GM19035 (cell line): Measurements from ENCODE around the gene PKMYT1.

Source experiments
- ATAC-seq: cut with Tn5 transposase; IDR thresholded peaks from one replicate; pipeline ENCODE4 v1.9.1; 2021; ENCODE audit not compliant: unreplicated experiment

Gene PKMYT1

GRCh38 chr16:3000540-3000939 is 20.3 kb upstream of the PKMYT1 start:
- ATAC-seq: no peak

GRCh38 chr16:2999929-3000328 is 19.7 kb upstream of the PKMYT1 start:
- no peak for ATAC-seq

- no peak for ATAC-seq
Measured at GRCh38 chr16:2996298-2996697, 16.1 kb upstream of the PKMYT1 start.

- ATAC-seq: no peak
Measured at GRCh38 chr16:2992383-2993081, 12.3 kb upstream of the PKMYT1 start.

- no peak for ATAC-seq
Measured at GRCh38 chr16:2991566-2992261, 11.5 kb upstream of the PKMYT1 start.

GRCh38 chr16:2990891-2991290 is 10.6 kb upstream of the PKMYT1 start:
- ATAC-seq: no peak

- no peak for ATAC-seq
Measured at GRCh38 chr16:2988590-2989099, 8.4 kb upstream of the PKMYT1 start.

GRCh38 chr16:2987833-2988232 is 7.6 kb upstream of the PKMYT1 start:
- no peak for ATAC-seq

- ATAC-seq: no peak
Measured at GRCh38 chr16:2987286-2987685, 7.0 kb upstream of the PKMYT1 start.

- ATAC-seq: no peak
Measured at GRCh38 chr16:2986623-2987188, 6.5 kb upstream of the PKMYT1 start.

- ATAC-seq: no peak
Measured at GRCh38 chr16:2985893-2986355, 5.7 kb upstream of the PKMYT1 start.

GRCh38 chr16:2985462-2985861 is 5.2 kb upstream of the PKMYT1 start:
- ATAC-seq: no peak

GRCh38 chr16:2983706-2984136 is 3.5 kb upstream of the PKMYT1 start:
- no peak for ATAC-seq

GRCh38 chr16:2982402-2982801 is 2.2 kb upstream of the PKMYT1 start:
- ATAC-seq: no peak

GRCh38 chr16:2981899-2982250 is 1.6 kb upstream of the PKMYT1 start:
- no peak for ATAC-seq

GRCh38 chr16:2981177-2981898 is 1.1 kb upstream of the PKMYT1 start:
- ATAC-seq: no peak

GRCh38 chr16:2979669-2980226 is 498 bp downstream of the PKMYT1 start:
- ATAC-seq: no peak

- ATAC-seq: no peak
Measured at GRCh38 chr16:2977440-2977839, 2.8 kb downstream of the PKMYT1 start.

GRCh38 chr16:2976673-2977072 is 3.6 kb downstream of the PKMYT1 start:
- ATAC-seq: no peak

GRCh38 chr16:2976201-2976600 is 4.0 kb downstream of the PKMYT1 start:
- ATAC-seq: no peak

GRCh38 chr16:2975161-2975795 is 5.0 kb downstream of the PKMYT1 start:
- no peak for ATAC-seq
